ENCODE results near the gene SFXN4. TPM values are rescaled to one million over a fixed set of nuclear protein-coding genes. Genes with fewer than 3 reads are reported as not detected.

The SFXN4 gene
- total and polyA plus RNA-seq, 2 of the 13 experiments (the other 11 are each of a cell fraction or from before 2014, with no cell fraction given) = 47.7 to 64.9 TPM

- no TSS peak for BruUV-seq (replicated peaks)
- no peak for TF ChIP-seq BRF2 (CRISPR knock-in tag; IDR thresholded peaks at IDR 0.05)
- TF ChIP-seq ZNF501 (CRISPR knock-in tag; IDR thresholded peaks at IDR 0.05) = no peak
- no peak for TF ChIP-seq ELF4 (CRISPR knock-in tag; IDR thresholded peaks at IDR 0.05; ENCODE audit: borderline replicate concordance)
- TF ChIP-seq DPF2 (CRISPR knock-in tag; IDR thresholded peaks at IDR 0.05; ENCODE audit: borderline replicate concordance, low read depth) = no peak
- TF ChIP-seq ZNF44 (CRISPR knock-in tag; IDR thresholded peaks at IDR 0.05) = no peak
- no peak for TF ChIP-seq ZNF646 (CRISPR knock-in tag; IDR thresholded peaks at IDR 0.05)
- no peak for TF ChIP-seq ZNF775 (CRISPR knock-in tag; IDR thresholded peaks at IDR 0.05; ENCODE audit: borderline replicate concordance)
- peaks cover 23% of the 10 kb centered on the region for H3K4me1 ChIP-seq (ENCODE audit: insufficient read depth, low read length)
- no peak for FAIRE-seq
- H3K36me3 ChIP-seq (replicated peaks in 1 of 2; ENCODE audit: control insufficient read depth in 1 of 2, insufficient read depth in 2 of 2, low read length in 2 of 2) = peaks cover 11 to 42% of the 10 kb centered on the region in 2 experiments
- H3K9ac ChIP-seq (ENCODE audit: insufficient read depth, low read depth, low read length) = no peak overlapping the region
- ATAC-seq = no peak
- no peak overlapping the region for H2AFZ ChIP-seq (ENCODE audit: low read length)
- DNase-seq (ENCODE audit: low spot score) = no peak
- ChIA-PET POLR2A (interaction anchor here (0.9 kb wide), 2 partner anchors 15 to 23 kb away, joined by 3 to 4 read pairs; no protein-coding TSS in a partner anchor), CTCF (ENCODE audit: low intra/inter-chr PET ratio, low total read pairs) (no interaction called here)
- H3K4me2 ChIP-seq (ENCODE audit: low read depth, low read length) = no peak overlapping the region
- H3K79me2 ChIP-seq (ENCODE audit: insufficient read depth, low read length) = no peaks in the 10 kb centered on the region
- in situ Hi-C loops (cut with HindIII; ENCODE audit: extremely low pct_ligation_motif_present, low pct_unique_long_range_greater_than_20kb) = no loop called here
- H3K27ac ChIP-seq (ENCODE audit: extremely low read length, insufficient read depth, low read length) = no peak overlapping the region
- WGBS (ENCODE audit: low lambda C conversion rate) = 94% methylated on average over 7 of the region's 7 CpGs
- no peaks in the 10 kb centered on the region for H4K20me1 ChIP-seq (ENCODE audit: insufficient read depth, low read length)
- H3K9me3 ChIP-seq (ENCODE audit: low read length) = no peaks in the 10 kb centered on the region
- intact Hi-C loops (cut with micrococcal nuclease; ENCODE audit: unreplicated experiment) = no loop called here
- no peaks in the 10 kb centered on the region for H3K27me3 ChIP-seq (ENCODE audit: control insufficient read depth in 1 of 2, insufficient read depth in 2 of 2, low read length in 2 of 2)
- H3K4me3 ChIP-seq (replicated peaks in 1 of 3; ENCODE audit: insufficient read depth in 1 of 3, low read depth in 2 of 3, low read length in 3 of 3) = no peak overlapping the region
Observed at GRCh38 chr10:119136084-119136483, 29.4 kb downstream of the SFXN4 start.
